Measurements from ENCODE around the gene JAM3.

Gene JAM3

DNA sequence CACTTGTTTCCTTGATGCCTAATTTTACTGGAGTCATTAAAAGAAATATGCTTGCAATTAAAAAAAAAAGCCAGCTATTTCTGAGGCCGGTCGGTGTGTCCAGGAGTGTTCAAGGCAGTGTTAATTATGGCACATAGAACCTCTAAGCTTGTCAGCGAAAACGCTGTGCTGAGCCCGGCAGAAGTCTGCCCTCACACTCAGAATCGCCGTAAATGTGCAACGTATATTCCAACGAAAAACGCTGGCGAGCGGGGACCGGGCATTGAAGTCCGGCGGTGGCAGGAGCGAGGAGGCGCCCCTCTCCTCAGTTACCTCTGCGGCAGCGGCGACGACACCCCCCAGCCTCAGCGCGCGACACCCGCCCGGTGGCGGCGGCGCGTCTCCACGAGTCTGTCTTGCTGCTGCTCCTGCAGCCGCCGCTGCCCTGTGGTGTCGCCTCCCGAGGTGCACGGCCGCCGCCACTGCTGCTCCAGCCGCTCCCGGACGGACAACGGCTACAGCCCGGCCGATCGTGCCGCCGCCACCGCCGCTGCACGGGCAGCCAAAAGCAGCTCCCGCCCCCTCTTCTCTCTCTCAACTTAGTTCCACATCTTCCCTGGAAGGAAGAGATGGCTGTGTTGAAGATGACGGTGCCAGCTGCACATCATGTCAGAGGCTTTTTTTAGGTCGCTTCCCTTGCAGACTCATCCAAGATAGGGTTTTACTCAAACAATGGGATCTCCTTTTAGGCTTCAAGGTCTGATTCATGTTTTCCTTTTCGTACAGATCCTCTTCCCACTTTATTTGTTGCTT lies 56.0 kb downstream of the JAM3 start:
- DNase-seq, result no peak
- no peak overlapping the region for H3K4me3 ChIP-seq (ENCODE audit: low read depth, low read length)
- no peak overlapping the region for H3K27ac ChIP-seq
- TF ChIP-seq, protein P1, sequence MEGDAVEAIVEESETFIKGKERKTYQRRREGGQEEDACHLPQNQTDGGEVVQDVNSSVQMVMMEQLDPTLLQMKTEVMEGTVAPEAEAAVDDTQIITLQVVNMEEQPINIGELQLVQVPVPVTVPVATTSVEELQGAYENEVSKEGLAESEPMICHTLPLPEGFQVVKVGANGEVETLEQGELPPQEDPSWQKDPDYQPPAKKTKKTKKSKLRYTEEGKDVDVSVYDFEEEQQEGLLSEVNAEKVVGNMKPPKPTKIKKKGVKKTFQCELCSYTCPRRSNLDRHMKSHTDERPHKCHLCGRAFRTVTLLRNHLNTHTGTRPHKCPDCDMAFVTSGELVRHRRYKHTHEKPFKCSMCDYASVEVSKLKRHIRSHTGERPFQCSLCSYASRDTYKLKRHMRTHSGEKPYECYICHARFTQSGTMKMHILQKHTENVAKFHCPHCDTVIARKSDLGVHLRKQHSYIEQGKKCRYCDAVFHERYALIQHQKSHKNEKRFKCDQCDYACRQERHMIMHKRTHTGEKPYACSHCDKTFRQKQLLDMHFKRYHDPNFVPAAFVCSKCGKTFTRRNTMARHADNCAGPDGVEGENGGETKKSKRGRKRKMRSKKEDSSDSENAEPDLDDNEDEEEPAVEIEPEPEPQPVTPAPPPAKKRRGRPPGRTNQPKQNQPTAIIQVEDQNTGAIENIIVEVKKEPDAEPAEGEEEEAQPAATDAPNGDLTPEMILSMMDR (IDR thresholded peaks at IDR 0.05; ENCODE audit: low read depth, low read length), result no peak
- no peaks in the 10 kb centered on the region for H3K27me3 ChIP-seq (ENCODE audit: insufficient read depth, low read depth, severe bottlenecking)
- H3K36me3 ChIP-seq, result peaks cover 13% of the 10 kb centered on the region
- H3K9me3 ChIP-seq (ENCODE audit: severe bottlenecking), result no peaks in the 10 kb centered on the region

DNA sequence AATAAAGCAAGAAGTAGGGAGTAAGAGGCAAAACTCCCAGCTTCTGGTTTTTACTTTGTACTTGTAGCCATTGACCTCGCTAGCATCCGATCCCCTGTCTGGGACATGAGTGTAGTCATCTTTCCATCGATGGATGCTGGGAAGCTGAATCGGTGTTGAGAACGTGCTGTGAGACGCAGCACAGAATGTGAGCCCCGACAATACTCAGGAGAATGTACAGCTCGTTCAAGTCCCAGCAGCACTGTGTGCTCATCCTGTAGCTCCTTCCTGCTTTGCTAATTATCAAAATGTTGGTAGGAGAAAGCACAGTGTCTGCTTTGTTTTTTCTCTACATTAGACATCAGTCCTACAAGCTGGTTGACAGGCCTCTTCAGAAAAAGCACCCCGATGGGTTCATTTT lies 56.6 kb downstream of the JAM3 start:
- H3K4me3 ChIP-seq (ENCODE audit: low read depth, low read length), result no peak overlapping the region
- peaks cover 10% of the 10 kb centered on the region for H3K36me3 ChIP-seq
- H3K27ac ChIP-seq, result no peak overlapping the region
- TF ChIP-seq, protein P1 (IDR thresholded peaks at IDR 0.05; ENCODE audit: low read depth, low read length), result no peak
- no peaks in the 10 kb centered on the region for H3K9me3 ChIP-seq (ENCODE audit: severe bottlenecking)
- no peaks in the 10 kb centered on the region for H3K27me3 ChIP-seq (ENCODE audit: insufficient read depth, low read depth, severe bottlenecking)
- DNase-seq, result no peak

DNA sequence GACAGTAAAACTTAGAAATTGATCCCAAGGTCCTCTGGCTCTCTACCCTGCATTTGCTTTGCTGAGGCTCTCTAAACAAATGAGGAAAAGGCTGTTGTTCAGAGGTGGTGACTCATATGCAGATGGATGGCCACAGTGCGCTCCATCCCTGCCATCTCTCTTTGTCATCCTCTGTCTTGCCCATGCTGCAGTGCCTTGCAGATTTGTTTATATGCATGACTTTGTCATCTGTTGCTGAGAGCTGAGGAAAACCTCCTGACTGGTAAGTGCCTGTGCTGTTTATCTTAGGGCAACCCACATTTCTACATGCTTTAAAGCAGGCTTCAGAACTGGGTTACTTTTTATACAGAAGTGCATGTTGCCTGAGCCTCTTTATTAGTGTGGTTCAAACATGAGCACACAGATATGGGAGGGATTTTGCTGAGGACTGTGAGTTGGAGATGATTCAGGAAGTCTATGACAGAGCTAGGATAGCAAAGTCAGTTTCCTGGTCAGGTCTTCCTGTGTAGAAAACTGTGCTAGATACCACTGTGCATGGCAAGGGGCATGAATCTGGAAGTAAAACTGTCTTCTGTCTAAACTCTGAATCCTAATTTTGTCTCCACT lies 57.4 kb downstream of the JAM3 start:
- Histone ChIP-seq H3K27ac (no peak overlapping the region), H3K27me3 (ENCODE audit: insufficient read depth, low read depth, severe bottlenecking) (no peaks in the 10 kb centered on the region), H3K36me3 (peaks cover 9% of the 10 kb centered on the region), H3K4me3 (ENCODE audit: low read depth, low read length) (no peak overlapping the region), H3K9me3 (ENCODE audit: severe bottlenecking) (no peaks in the 10 kb centered on the region)
- TF ChIP-seq, protein P1 (IDR thresholded peaks at IDR 0.05; ENCODE audit: low read depth, low read length), result no peak
- DNase-seq, result no peak

DNA sequence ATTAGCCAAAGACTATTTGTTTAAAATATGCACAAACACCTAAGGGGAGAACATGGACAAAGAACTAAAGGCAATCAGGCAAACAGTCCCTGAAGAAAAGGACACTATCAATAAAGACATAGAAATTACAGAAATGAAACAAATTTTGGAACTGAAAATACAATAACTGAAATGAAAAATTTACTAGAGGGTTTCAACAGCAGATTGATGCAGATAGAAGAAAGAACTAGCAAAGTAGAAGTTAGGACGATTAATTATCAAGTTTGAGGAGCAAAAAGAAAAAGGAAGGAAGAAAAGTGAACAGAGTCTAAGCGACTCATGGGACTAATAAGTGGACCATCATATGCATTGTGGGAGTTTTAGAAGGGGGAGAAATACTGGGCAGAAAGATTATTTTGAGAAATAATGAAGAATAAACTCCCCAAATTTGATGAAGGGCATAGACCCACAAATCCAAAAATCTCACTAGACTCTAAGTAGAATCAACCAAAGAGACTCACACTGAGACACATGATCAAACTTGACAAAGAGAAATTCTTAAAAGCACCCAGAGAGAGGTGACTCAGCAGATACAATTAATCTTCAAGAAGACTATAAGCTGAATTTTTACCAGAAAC lies 62.9 kb downstream of the JAM3 start:
- TF ChIP-seq, protein P1 (IDR thresholded peaks at IDR 0.05; ENCODE audit: low read depth, low read length), result no peak
- Histone ChIP-seq H3K27ac (no peak overlapping the region), H3K36me3 (peaks cover 9% of the 10 kb centered on the region), H3K27me3 (ENCODE audit: insufficient read depth, low read depth, severe bottlenecking) (no peaks in the 10 kb centered on the region), H3K9me3 (ENCODE audit: severe bottlenecking) (peaks cover 3% of the 10 kb centered on the region), H3K4me3 (ENCODE audit: low read depth, low read length) (no peak overlapping the region)
- no peak for DNase-seq

DNA sequence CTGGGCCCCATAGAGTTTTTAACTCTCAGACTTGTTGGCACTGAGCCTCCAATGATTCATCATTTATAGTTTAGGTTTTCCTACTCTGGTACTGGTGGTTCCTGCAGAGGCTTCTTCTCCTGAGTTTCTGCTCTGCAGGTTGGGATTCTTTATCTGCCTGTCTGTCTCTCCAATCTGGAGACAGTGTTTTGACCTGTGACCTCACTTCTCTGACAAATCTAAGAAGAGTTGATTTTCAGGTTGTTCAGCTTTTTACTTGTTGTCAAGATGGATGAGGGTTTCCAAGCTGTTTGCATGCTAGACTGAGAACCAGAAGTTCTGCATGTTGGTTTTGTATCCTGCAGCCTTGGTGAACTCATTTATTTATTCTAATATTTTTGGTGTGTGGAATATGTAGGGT lies 63.9 kb downstream of the JAM3 start:
- H3K4me3 ChIP-seq (ENCODE audit: low read depth, low read length), result no peak overlapping the region
- no peaks in the 10 kb centered on the region for H3K27me3 ChIP-seq (ENCODE audit: insufficient read depth, low read depth, severe bottlenecking)
- no peak overlapping the region for H3K27ac ChIP-seq
- H3K9me3 ChIP-seq (ENCODE audit: severe bottlenecking), result peaks cover 3% of the 10 kb centered on the region
- TF ChIP-seq, protein P1 (IDR thresholded peaks at IDR 0.05; ENCODE audit: low read depth, low read length), result no peak
- peaks cover 6% of the 10 kb centered on the region; the same call in 1 of the 2 replicates for H3K36me3 ChIP-seq
- no peak for DNase-seq
